ENCODE data around the gene GATB.

Gene GATB

GRCh38 chr4:151703401-151703800 is 57.4 kb downstream of the GATB start (continued):
- no peak for TF ChIP-seq ZNF114 (tag by site-specific recombination; IDR thresholded peaks at IDR 0.05)
- TF ChIP-seq ZNF792 (tag by site-specific recombination; IDR thresholded peaks at IDR 0.05), result no peak
- no peak for TF ChIP-seq SP7 (tag by site-specific recombination; IDR thresholded peaks at IDR 0.05)
- TF ChIP-seq MEIS1 (CRISPR knock-in tag; IDR thresholded peaks at IDR 0.05; ENCODE audit: borderline replicate concordance), result no peak
- no peak for TF ChIP-seq SCRT1 (tag by site-specific recombination; IDR thresholded peaks at IDR 0.05; ENCODE audit: borderline replicate concordance)

GRCh38 chr4:151702256-151702655 is 58.6 kb downstream of the GATB start:
- ChIA-PET POLR2A (no interaction called here), CTCF (no interaction called here)
- peaks cover 0 to 15% of the 10 kb centered on the region in 2 experiments; a peak in 1 of 3 replicates for H3K36me3 ChIP-seq (ENCODE audit: control insufficient read depth in 2 of 2, insufficient read depth in 1 of 2, low read length in 2 of 2)
- no peak overlapping the region for H3K27ac ChIP-seq (ENCODE audit: extremely low read depth, low read depth, low read length)
- H3K9me3 ChIP-seq (ENCODE audit: control insufficient read depth, insufficient read depth, low read depth, low read length), result no peaks in the 10 kb centered on the region
- no peak overlapping the region for H3K4me3 ChIP-seq (ENCODE audit: low read depth, low read length)
- no peak for TF ChIP-seq ZNF560 (tag by site-specific recombination; IDR thresholded peaks at IDR 0.05; ENCODE audit: borderline replicate concordance)
- TF ChIP-seq ZNF223 (tag by site-specific recombination; IDR thresholded peaks at IDR 0.05), result no peak
- no peak for TF ChIP-seq ZNF792 (tag by site-specific recombination; IDR thresholded peaks at IDR 0.05)
- no peak for TF ChIP-seq ZBTB6 (tag by site-specific recombination; IDR thresholded peaks at IDR 0.05)
- no peak for TF ChIP-seq ZSCAN30 (tag by site-specific recombination; IDR thresholded peaks at IDR 0.05)
- no peak for TF ChIP-seq ZNF777 (tag by site-specific recombination; IDR thresholded peaks at IDR 0.05; ENCODE audit: borderline replicate concordance)
- TF ChIP-seq ELK4 (IDR thresholded peaks at IDR 0.05; ENCODE audit: borderline replicate concordance, low read depth, low read length), result no peak
- no peak for TF ChIP-seq SALL2 (tag by site-specific recombination; IDR thresholded peaks at IDR 0.05; ENCODE audit: borderline replicate concordance)
- no peak for TF ChIP-seq REPIN1 (tag by site-specific recombination; IDR thresholded peaks at IDR 0.05; ENCODE audit: low read depth)
- TF ChIP-seq ZNF707 (tag by site-specific recombination; IDR thresholded peaks at IDR 0.05), result no peak
- TF ChIP-seq ZNF596 (tag by site-specific recombination; IDR thresholded peaks at IDR 0.05), result no peak
- no peak for TF ChIP-seq SP3 (tag by site-specific recombination; IDR thresholded peaks at IDR 0.05)
- TF ChIP-seq ZSCAN5A (tag by site-specific recombination; IDR thresholded peaks at IDR 0.05), result no peak
- no peak for TF ChIP-seq PRDM1 (tag by site-specific recombination; IDR thresholded peaks at IDR 0.05)
- no peak for TF ChIP-seq ZNF202 (tag by site-specific recombination; IDR thresholded peaks at IDR 0.05; ENCODE audit: borderline replicate concordance)
- TF ChIP-seq ZNF121 (tag by site-specific recombination; IDR thresholded peaks at IDR 0.05), result no peak
- no peak for TF ChIP-seq ZSCAN18 (tag by site-specific recombination; IDR thresholded peaks at IDR 0.05)
- TF ChIP-seq ZNF394 (tag by site-specific recombination; IDR thresholded peaks at IDR 0.05; ENCODE audit: borderline replicate concordance), result no peak
- no peak for TF ChIP-seq ZXDB (tag by site-specific recombination; IDR thresholded peaks at IDR 0.05)
- no peak for TF ChIP-seq ZNF112 (tag by site-specific recombination; IDR thresholded peaks at IDR 0.05)
- no peaks in the 10 kb centered on the region for H3K4me1 ChIP-seq (ENCODE audit: control insufficient read depth, insufficient read depth, low read length)

Data from HEK293 (cell line).